T-helper 22 cell (primary cell): Measurements from ENCODE around the gene PRPF19.

Experiments
- DNase-seq: peaks from one replicate; pipeline ENCODE4 v3.0.0-alpha.2; 2020; ENCODE audit warnings: low read depth

Gene PRPF19

GRCh38 chr11:60841797-60842667, 64.4 kb downstream of the PRPF19 start, which contains the start of gene CCDC86:
Gene CCDC86 (plus strand): TSS chr11:60842113. CDS start chr11:60842125, 12 bp downstream.
- peak; percentile 96 for DNase-seq
